ENCODE data around the gene ZNF740.

- TF ChIP-seq CTCF (IDR thresholded peaks at IDR 0.05) = no peak
- TF ChIP-seq POLR2A (IDR thresholded peaks at IDR 0.05) = no peak
Measured at GRCh38 chr12:53227341-53227740, 46.8 kb downstream of the ZNF740 start.

All from esophagus squamous epithelium (tissue), 4 donors.